ENCODE measurements around the gene YTHDC2.
"Not testable (repeated sequence)": the region's sequence is repeated elsewhere in the genome, so short reads cannot be mapped to it uniquely, and the experiment has no call there.

GRCh38 chr5:113603246-113603645, 89.8 kb downstream of the YTHDC2 start:
- TF ChIP-seq, protein P1, sequence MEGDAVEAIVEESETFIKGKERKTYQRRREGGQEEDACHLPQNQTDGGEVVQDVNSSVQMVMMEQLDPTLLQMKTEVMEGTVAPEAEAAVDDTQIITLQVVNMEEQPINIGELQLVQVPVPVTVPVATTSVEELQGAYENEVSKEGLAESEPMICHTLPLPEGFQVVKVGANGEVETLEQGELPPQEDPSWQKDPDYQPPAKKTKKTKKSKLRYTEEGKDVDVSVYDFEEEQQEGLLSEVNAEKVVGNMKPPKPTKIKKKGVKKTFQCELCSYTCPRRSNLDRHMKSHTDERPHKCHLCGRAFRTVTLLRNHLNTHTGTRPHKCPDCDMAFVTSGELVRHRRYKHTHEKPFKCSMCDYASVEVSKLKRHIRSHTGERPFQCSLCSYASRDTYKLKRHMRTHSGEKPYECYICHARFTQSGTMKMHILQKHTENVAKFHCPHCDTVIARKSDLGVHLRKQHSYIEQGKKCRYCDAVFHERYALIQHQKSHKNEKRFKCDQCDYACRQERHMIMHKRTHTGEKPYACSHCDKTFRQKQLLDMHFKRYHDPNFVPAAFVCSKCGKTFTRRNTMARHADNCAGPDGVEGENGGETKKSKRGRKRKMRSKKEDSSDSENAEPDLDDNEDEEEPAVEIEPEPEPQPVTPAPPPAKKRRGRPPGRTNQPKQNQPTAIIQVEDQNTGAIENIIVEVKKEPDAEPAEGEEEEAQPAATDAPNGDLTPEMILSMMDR (IDR thresholded peaks at IDR 0.05) = not testable (repeated sequence)
- not testable (repeated sequence) for TF ChIP-seq POLR2A, EP300, POLR2AphosphoS5 (IDR thresholded peaks at IDR 0.05)

Data from stomach (tissue), 4 donors.